ENCODE data around the gene UNC5B.

UNC5B gene

DNA sequence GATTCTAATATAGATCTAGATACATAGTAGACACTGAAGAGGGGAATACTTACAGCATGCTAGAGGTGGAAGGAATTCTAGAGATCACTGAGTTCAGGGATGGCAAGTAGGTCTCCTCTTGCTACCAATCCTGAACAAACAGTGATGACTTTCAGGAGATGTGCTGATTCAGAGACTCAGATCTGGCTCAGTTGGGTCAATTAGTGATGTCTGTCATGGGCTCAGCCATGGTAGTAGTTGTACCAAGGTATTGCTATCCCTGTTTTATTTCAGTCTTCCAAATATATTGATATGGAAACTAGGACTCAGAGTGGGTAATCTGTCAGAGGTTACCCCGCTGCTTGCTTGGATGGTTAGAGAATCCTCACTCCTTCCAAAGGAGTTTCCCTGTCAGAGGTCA is 38.5 kb downstream of the UNC5B start:
- Histone ChIP-seq H3K27ac (no peak overlapping the region), H3K4me2 (ENCODE audit: low read length) (no peak overlapping the region), H3K36me3 (ENCODE audit: control insufficient read depth, insufficient read depth, low read length) (no peaks in the 10 kb centered on the region), H2AFZ (no peak overlapping the region), H3K4me3 (ENCODE audit: low read depth, low read length) (no peak overlapping the region), H3K4me1 (peaks cover 3% of the 10 kb centered on the region), H3K79me2 (no peaks in the 10 kb centered on the region), H3K9me3 (ENCODE audit: control insufficient read depth, low read length) (no peaks in the 10 kb centered on the region), H3K27me3 (ENCODE audit: control insufficient read depth, insufficient read depth, low read length) (no peaks in the 10 kb centered on the region), H3K9ac (no peak overlapping the region)
- TF ChIP-seq, protein P1, sequence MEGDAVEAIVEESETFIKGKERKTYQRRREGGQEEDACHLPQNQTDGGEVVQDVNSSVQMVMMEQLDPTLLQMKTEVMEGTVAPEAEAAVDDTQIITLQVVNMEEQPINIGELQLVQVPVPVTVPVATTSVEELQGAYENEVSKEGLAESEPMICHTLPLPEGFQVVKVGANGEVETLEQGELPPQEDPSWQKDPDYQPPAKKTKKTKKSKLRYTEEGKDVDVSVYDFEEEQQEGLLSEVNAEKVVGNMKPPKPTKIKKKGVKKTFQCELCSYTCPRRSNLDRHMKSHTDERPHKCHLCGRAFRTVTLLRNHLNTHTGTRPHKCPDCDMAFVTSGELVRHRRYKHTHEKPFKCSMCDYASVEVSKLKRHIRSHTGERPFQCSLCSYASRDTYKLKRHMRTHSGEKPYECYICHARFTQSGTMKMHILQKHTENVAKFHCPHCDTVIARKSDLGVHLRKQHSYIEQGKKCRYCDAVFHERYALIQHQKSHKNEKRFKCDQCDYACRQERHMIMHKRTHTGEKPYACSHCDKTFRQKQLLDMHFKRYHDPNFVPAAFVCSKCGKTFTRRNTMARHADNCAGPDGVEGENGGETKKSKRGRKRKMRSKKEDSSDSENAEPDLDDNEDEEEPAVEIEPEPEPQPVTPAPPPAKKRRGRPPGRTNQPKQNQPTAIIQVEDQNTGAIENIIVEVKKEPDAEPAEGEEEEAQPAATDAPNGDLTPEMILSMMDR (IDR thresholded peaks at IDR 0.05) = no peak

DNA sequence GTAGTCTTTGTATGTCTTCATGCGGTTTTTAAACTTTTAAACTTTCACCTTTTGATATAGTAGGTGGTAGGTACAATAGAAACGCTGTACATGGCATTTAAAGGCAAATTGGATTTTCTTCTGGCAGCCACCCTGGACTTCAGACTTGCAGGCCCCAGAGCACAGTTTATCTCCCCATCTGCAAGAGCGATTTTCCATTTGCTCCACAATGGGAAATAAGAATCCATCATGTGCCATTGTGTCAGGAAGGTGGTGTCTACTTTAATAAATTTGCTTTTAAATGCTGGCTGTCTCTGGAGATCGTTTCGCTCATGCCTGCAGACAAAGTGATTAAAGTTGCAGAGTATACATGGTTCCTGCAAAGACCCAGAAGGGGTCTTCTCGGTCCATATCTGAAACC is 38.9 kb downstream of the UNC5B start:
- no peaks in the 10 kb centered on the region for H3K36me3 ChIP-seq (ENCODE audit: control insufficient read depth, insufficient read depth, low read length)
- no peak overlapping the region for H2AFZ ChIP-seq
- H3K9ac ChIP-seq = no peak overlapping the region
- H3K4me3 ChIP-seq (ENCODE audit: low read depth, low read length) = no peak overlapping the region
- no peaks in the 10 kb centered on the region for H3K27me3 ChIP-seq (ENCODE audit: control insufficient read depth, insufficient read depth, low read length)
- no peak overlapping the region for H3K4me2 ChIP-seq (ENCODE audit: low read length)
- no peaks in the 10 kb centered on the region for H3K79me2 ChIP-seq
- TF ChIP-seq, protein P1 (IDR thresholded peaks at IDR 0.05) = no peak
- no peak overlapping the region for H3K27ac ChIP-seq
- H3K4me1 ChIP-seq = peaks cover 3% of the 10 kb centered on the region
- no peaks in the 10 kb centered on the region for H3K9me3 ChIP-seq (ENCODE audit: control insufficient read depth, low read length)

DNA sequence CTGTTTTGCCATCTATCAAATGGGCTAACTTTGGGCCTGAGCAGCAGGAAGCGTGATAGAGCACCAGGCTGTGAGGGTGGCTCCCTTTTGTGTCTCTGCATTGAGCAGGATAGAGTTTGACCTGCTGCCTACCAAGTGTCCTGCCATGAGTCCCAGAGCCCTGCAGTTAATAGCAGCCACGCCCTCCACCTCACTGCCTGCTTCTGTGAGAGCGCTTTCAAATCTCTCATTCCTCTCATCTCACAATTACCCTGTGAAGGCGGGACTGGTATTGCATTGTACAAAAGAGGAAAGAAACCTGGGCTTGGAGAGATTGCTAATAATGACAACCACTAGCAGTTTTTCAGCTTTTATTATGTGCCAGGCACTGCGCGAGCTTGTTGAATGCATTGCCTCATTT is 39.9 kb downstream of the UNC5B start:
- Histone ChIP-seq H3K27ac (no peak overlapping the region), H3K9ac (no peak overlapping the region), H3K27me3 (ENCODE audit: control insufficient read depth, insufficient read depth, low read length) (no peaks in the 10 kb centered on the region), H3K36me3 (ENCODE audit: control insufficient read depth, insufficient read depth, low read length) (no peaks in the 10 kb centered on the region), H3K4me2 (ENCODE audit: low read length) (no peak overlapping the region), H3K4me1 (peaks cover 3% of the 10 kb centered on the region), H3K79me2 (no peaks in the 10 kb centered on the region), H3K4me3 (ENCODE audit: low read depth, low read length) (no peak overlapping the region), H2AFZ (no peak overlapping the region), H3K9me3 (ENCODE audit: control insufficient read depth, low read length) (no peaks in the 10 kb centered on the region)
- TF ChIP-seq, protein P1 (IDR thresholded peaks at IDR 0.05) = no peak

DNA sequence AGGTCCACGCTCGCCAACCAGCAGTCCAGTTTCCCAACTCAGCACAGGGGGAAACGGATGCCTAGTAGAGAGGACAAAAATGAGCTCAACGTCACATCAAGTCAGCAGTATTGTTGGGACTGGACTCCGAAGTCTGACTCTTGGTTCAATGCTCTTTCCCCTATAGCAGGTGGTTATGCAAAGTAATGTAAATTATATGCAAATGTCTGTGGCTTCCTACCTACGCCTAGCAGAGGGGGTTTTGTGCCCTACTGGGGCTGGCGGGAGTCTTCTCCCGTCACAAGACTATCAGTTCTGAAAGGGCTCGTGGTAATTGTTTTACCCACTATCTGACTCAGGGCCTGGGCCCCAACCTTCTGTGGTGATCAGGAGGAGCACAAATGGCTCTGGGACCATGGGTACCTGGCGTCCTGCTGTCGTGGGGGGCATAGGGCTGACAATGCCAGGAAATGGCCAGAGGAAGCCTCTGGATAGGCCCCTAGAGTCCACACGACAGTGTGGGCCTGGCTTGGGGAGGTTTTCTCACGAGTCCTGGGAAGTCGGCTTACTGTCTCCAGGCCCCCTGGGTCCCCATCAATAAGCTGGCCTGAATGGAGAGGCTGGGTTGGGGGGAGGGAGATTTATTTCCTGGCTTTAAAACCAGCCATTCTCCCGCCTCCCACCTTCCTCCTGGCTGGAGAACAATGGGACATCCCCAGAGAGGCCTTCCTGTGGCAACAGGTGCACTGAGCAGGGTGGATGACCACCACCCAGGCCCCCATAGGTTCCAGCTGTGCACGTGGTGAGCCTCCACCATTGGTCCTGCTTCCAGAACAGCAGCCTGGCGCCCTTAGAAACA is 41.8 kb downstream of the UNC5B start:
- no peak overlapping the region for H3K27ac ChIP-seq
- no peaks in the 10 kb centered on the region for H3K27me3 ChIP-seq (ENCODE audit: control insufficient read depth, insufficient read depth, low read length)
- H2AFZ ChIP-seq = no peak overlapping the region
- no peaks in the 10 kb centered on the region for H3K36me3 ChIP-seq (ENCODE audit: control insufficient read depth, insufficient read depth, low read length)
- H3K4me1 ChIP-seq = peaks cover 3% of the 10 kb centered on the region
- no peak overlapping the region for H3K9ac ChIP-seq
- H3K79me2 ChIP-seq = no peaks in the 10 kb centered on the region
- H3K4me3 ChIP-seq (ENCODE audit: low read depth, low read length) = no peak overlapping the region
- no peaks in the 10 kb centered on the region for H3K9me3 ChIP-seq (ENCODE audit: control insufficient read depth, low read length)
- TF ChIP-seq, protein P1 (IDR thresholded peaks at IDR 0.05) = no peak
- H3K4me2 ChIP-seq (ENCODE audit: low read length) = no peak overlapping the region
